GM21576 (cell line): ENCODE measurements around the gene LHX3.

ENCODE experiments used
- ATAC-seq: cut with Tn5 transposase; IDR thresholded peaks from one replicate; pipeline ENCODE4 v1.9.1; 2021; ENCODE audit warnings: mild to moderate bottlenecking, moderate library complexity; ENCODE audit not compliant: unreplicated experiment

LHX3 gene

DNA sequence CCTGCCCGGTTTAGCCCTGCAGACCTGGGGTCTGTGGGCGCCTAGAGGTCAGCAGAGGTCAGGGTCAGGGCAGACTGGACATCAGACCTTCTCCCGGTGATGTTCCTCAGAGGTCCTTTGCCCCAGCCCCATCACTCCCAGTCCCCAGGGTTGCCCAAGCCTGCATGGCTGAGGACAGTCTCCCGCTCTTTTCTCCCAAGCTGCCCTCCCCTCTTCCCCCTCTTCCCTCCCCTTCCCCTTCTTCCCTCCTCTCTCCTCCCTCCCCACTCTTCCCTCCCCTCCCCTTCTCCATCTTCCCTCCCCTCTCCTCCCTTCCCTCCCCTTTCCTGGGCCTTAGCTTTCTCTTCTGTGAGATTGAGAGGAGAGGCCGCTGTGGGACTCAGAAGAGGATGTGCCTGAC is 10.4 kb downstream of the LHX3 start:
- ATAC-seq, result no peak

DNA sequence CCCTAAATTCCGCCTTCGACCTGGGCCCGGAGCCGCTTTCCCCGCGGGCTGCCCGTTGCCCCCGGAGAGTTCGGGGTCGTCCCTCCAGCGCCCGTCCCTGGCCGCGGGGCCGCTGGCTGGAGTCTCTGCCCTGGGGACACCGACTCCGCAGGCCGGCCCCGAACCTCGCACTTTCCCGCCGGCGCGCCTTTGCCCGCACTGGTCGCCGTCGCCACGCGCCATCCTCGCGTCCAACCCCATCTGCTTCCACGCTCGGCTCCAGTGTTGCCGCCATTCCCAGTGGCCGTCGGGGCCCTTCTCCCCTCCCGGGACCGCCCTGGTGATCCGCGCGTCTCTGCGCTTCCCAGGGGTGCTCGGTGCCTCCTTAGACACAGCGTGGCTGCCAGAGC is 11.0 kb downstream of the LHX3 start:
- no peak for ATAC-seq

DNA sequence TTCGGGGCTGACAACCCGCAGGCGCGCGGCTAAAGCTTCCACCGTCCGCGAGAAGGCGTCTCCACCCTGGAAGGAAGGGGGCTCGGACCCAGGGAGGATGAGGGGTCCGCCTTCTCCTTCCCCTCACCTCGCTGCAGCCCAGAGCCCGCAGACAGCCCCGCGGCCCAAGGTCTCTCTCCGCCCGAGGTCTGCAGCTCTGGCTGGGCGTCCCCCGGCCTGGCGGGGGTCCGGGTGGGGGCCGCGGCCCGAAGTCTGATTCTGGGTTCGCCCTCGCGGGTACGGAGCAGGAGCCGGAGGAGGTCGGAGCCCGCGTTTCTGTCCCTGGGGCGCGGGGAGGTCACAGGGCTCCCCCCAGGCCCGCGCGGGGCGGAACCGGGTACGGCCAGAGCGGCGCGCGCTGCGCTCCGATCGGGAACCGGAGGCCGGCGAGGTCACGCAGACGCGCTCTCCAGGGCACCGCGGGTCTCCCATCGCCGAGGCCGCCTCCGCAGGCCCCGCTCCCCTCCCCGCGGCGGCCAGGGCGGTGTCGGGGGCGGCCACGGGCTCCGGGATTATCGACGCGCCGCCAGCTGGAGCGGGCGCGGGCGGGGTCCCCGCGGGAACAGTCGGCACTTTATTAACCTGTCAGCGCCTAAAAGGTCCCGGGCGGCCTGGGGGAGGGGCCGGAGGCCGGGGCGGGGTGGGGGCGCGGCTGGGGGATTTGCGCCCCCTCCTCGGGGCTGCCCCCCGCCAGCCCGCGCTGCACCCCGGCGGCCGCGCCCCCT is 11.6 kb downstream of the LHX3 start:
- no peak for ATAC-seq

DNA sequence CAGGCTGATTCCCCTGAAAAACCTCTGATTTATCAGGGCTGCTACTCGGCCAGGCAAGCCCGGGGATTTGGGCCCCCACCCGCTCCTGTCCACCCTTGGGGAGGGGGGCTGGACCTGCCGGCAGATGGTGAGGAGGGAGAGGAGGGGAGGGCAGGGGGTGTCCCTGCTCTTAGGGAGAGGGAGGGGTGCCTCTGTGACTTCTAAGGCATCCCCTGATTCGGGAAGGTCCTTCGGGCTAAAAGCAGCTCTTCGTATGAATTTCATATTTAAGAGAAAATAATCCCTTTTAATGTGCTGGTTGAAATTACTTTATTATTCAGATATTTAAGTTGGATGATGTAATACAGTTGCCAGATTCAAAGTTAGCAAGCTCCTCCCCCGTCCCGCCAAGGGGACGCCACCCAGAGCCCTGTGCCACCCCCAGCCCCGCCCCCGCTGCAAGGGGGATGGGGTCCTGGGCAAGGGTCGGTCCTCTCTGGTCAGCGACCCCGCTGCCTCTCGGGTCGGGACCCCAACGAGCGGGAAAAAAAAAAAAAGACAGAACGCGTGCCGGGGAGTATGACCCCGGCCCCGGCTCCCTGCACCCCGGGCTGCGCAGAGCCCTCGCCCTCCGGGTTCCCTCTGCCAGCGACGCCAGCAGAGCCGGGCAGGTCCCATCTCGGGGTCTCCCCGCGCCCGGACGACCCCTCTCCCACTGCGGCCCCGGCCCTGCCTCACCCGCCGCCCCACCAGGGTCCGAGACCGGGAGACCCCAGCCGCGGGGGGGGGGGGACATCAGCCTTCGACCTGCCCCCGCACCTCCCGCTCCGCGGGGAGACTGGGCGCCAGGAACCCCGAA is 12.4 kb downstream of the LHX3 start:
- ATAC-seq, result no peak

DNA sequence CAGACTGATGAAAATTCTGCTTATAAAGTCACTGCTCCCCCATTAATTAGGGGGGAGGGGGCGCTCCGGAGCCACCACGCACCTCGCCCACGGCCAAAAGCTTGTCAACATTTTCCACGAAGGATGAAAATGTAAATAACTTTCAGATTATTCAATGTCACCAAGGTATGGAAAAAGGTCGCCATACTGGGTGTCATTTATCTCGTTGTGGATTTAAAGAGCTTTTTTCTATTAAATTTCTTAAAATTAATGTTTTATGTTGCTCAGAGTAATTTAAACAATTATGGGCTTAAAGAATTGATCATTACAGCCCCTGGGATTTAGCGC is 13.0 kb downstream of the LHX3 start:
- ATAC-seq, result no peak

DNA sequence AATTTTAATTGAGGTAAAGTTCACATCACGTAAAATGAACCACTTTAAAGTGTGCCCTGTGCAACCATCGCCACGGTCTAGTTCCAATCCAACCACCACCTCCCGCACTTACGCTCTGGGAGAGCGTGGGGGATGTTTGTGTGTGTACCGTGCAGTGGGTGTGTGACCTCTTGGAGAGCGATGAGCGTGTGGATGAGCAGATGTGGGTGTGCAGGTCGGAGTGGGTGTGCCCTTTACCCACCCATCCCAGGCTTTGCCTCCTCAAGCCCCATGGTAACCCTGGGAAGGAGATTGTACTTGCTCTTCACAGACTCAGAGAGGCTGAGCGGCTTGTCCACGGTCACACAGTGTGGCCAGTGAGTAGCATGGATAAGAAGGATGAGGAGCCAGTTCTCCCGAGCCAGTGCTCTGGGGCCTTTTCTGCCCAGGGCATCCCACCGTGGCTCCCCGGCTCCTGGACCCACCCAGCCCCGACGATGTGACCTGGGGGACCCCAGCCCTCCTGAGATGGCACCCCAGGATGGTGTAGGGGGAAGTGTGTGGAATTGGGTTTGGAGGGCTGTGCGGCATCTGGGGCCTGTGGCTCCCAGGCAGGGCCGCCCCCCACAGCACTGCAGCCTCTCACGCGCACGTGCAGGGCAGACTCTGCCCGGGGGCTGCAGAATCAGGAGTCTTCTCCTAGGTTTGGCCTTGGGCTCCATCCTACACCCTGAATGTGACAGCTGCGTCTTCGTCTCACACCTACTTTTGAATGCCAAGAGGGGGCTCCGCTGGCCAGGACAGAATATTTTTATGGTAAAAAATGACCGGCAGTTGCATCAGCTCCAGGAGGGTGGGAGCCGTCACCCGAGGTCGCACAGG is 13.6 kb downstream of the LHX3 start:
- ATAC-seq, result no peak

DNA sequence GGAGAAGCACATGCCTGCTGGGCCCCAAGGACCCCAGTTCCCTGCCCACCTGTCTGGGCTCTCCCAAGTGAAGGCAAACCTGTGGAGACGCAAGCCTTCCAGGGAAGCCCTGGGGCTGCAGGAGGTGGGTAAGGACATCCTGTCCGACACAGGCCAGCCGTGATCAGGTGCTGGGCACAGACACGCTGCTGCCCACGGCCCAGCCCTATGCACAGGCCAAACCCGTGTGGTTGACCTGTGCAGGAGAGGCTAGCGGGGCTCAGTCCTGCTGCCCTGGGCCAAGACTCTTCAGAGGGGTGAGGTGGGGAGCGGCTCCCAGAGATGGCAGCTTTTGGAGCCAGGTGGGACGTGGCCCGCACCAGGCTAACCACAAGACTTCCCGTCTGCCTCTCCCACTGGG is 14.3 kb downstream of the LHX3 start:
- no peak for ATAC-seq

DNA sequence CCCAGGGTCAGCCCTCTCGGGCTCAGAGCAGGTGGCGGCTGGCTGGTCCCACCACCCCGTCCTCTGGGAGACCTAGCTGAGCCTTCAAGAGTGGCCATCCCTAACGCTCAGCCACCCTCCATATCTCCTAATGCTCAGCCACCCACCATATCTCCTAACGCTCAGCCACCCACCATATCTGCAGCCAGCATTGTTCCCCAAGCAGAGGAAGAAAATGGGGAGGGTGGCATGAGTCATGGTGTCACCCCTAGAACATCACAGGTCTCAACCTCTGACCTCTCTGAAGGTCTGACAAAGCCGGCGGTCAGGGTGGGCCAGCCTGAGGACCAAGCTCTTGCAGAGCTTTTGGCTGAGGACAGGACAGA is 14.7 kb downstream of the LHX3 start:
- ATAC-seq, result no peak

DNA sequence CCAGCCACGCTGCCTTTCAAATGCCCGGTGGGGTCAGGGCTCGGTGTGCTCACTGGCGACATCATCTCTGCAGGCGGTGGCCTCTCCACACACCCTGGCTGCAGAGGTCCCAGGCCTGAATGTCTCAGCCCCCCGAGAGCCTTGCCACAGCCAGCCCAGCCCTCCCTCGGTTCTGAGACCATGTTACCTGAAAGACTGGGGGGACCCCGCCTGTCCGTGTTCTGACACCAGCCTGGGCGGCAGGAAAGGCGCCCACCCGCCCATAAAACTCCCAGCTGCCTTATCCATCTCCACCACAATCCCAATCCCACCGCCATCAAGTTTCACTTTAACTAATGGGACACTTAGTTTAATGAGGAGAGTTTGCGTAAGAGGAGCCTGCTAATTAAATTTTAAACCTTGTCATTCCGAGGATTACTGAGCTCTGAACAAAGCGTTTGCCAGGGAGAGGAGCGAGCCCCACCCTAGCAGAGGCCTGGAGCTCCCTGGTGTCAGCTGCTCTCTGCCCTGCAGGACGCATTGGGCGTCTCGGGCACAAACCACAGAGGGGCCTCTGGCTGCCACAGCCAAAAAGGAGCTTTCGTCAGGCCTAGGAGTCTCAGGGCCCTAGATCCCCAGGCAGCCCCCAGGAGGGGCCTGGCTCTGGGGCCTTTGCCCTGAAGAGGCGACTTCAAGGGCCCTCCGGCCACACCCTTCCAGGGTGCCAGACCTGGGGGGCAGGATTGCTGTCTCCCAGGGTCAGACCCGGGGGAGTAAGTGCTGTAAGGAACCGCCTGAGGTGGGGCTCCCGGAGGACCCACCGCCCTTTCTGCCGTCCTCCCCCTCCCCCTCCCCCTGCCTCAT is 15.3 kb downstream of the LHX3 start:
- no peak for ATAC-seq

DNA sequence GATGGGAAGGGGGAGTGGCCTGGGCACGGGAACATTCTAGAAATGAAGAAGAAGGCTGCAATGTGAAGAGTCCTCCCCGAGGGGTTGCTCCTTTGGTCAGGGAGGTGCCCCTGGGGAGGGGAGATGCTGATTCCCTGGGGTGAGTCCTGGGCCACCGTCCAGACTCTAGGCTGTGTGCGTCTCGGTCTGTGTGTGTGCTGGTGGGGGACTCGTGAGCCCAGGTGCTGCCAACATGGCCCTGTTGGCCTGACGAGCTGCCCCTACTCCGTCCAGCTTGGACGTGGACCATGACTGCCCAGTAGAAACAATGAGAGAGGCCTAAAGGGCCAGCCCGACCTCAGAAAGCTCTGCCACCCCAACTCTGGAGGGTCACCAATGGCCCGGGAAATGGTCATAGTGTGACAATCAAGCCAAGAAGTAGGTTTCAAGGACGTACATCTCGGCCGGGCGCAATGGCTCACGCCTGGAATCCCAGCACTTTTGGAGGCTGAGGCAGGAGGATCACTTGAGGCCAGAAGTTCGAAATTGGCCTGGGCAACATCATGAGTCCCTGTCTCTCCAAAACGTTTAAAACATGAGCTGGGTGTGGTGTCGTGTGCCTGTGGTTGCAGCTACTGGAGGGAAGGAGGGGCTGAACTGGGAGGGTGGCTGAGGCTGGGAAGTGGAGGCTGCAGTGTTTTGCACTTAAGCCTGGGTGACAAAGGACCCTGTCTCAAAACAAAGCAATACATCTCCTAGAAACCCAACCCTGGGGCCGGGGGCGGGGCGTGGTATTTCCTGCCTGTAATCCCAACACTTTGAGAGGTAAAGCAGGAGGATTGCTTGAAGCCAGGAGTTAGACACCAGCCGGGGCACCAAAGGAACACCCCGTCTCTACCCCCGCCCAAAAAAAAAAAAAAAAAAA is 17.0 kb downstream of the LHX3 start:
- ATAC-seq, result no peak

DNA sequence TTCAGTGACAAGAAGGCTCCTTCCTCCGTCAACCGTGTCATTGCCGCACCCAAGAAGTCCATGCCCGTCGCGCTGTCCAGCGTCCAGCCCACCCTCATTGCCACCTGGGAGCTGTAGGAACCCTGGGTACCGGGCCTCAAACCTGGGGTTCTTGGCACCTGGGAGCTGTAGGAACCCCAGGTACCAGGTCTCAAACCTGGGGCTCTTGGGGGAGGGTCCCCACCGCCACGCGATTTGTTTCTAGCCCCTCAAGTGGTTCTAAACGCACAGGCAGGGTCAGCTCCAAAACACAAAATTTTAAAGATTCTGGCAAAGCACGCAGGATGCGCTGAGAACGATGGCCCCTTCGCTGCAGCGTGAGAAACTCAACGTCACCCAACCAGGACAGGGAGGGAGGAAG is 17.7 kb downstream of the LHX3 start:
- no peak for ATAC-seq

DNA sequence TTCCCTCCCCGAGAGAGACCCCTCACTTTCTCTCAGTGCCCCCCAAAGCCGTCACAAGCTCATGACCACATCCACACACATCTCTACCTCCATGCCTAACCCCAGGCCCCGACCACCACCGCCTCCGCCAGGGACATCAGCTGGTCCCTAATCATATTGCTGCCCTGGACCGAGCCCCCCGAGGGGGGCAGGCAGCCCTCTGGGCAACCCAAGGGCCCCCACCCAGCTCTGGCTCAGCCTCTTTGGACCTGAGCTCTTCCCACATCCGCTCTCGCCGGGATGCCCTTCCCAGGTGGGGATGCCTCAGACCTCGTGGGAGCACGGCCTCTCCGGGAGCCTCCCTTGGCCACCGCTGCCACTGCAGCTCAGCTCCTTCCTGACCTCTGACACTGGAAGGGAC is 18.5 kb downstream of the LHX3 start:
- ATAC-seq, result no peak

DNA sequence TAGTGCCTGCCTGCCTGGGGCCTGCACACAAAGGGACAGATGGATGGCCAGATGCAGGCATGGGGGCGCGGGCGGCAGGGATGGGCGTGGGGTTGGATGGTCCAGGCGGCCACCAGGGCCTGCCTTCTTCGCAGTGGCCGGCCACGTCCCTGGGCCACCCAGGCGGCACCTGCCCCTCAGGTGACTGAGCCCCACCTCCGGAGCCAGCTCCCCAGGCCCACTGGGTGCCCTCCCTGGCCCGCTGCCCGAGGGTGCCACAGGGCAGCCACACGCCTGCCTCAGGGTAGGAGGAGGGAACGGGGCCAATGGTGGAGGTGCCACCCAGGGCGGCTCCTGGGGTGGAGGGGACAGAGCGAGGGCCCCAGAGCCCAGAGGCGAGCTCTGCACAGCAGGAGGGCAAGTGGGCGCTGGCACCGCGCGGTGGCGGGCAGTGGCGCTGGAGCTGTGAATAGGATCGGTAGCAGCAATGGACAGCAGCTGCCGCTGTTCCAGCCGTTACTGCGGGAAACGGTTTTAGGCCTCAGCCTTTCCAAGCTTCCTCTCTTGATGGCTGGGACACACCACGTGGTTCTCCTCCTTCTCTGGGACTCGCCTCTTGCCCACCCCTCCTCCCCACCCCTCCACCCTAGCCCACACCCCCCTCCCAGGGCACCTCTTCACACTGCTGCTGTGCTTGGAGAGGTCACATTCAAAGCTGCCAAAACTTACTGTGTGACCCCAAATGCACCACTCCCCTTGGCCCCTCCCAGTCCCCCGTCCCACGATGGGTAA is 19.1 kb downstream of the LHX3 start:
- no peak for ATAC-seq

DNA sequence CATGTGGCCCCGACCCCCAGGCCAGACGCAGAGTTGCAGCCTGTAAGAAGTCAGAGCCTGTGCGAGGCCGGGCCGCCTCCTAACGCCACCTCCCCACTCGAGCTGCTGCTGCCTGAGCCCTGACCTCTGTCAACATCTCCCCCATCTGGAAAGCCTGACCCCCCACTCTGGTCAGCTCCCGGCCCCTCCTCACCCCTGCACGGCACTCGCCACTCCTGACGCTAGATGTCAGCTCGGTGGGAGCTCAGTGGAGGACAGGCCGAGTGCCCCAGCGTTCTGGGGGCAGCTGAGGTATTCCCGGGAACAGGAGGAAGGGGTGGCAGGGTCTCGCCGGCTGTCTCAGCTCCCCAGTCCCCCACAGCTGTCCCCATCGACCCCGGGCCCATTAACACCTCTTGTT is 19.9 kb downstream of the LHX3 start:
- no peak for ATAC-seq

DNA sequence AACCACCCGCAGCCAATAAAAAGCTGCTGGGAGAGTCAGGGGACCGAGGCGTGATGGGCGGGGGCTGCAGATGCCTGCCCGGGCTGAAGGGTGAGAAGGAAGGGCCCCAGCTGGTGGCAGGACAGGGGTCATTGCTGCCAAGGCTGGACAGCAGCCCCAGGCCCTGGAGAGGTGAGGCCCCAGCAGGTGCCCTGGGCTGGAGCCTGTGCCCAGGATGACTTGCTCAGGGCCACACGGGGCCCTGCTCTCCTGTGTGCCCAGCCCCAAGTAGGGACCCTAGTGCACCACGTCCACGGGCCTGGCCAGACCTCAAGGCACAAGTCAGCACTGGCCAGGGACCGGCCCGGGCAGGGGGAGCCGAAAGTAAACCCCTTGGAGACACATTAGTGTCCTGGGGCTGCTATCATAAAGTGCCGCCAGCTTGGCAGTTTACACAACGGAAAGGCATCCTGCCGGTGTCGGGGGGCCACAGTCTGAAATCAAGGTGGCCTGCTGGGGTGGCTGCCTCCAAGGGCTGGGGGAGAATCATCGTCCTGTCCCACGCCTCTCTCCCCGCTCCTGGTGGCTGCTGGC is 22.0 kb downstream of the LHX3 start:
- ATAC-seq, result no peak

DNA sequence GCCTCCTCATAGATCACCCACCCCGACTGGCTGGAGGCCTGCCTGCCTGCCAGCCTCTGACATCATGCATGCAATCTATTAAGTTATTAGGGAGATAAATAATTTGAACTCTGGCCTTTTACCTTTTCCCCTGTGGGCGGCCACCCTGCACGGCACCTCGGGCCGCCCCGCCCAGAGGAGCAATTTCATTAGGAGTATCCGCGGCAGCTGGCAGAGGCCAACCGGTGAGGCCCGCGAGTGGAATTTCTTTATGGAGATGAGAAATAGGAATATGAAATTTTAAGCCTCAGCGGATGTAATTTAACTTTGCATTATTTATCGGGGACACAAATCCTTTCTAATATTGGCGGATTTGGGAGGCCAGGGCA is 22.5 kb downstream of the LHX3 start:
- no peak for ATAC-seq

DNA sequence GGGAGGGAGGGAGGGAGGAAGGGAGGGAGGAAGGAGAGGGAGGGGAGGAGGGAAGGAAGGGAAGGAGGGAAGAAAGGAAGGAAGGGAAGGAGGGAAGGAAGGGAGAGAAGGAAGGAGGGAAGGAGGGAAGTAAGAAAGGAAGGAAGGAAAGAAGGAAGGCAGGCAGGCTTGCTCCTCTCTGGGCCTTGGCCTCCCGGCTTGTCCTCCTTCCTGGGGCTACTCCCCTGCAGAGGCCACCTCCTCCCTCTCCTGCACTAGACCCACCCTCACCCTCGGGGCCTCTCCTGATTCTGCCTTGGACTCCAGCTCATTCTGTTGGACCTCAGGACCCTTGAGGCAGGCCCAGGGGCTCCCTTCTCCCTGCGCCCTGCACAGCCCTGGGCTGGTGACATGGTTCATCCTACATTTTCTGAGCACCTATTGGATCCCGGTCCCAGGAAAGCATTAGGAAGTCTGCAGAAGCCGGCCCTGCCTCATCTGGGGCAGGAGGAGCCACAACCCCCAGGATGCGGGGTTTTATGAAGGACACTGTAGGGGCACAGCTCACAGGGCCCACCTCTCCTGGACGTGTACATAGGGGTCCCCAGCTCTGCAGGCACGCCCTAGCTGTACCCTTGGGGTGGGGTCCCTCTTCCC is 23.0 kb downstream of the LHX3 start:
- no peak for ATAC-seq

DNA sequence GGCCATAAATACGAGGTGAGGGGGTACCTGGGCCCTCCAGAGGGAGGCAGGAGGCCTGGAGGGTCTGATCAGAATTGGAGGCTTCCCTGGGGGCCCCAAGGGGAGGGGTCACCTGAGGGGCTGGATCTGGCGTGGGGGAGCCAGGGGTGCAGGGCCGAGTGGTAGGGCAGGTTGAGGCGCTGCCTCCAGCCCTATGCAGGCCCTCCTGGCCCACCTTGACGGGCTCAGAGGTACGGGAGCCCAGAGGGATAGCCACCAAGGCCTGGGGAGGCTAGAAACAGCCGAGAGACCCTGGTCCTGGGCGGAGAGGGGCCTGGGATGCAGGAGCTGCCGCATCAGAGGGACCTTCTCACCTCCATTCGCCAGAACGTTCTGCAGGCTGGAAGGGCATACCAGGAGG is 24.3 kb downstream of the LHX3 start:
- no peak for ATAC-seq
